ENCODE data around the gene RBMY1B.
"Not testable (repeated sequence)": the region's sequence is repeated elsewhere in the genome, so short reads cannot be mapped to it uniquely, and the experiment has no call there.

Gene RBMY1B

DNA sequence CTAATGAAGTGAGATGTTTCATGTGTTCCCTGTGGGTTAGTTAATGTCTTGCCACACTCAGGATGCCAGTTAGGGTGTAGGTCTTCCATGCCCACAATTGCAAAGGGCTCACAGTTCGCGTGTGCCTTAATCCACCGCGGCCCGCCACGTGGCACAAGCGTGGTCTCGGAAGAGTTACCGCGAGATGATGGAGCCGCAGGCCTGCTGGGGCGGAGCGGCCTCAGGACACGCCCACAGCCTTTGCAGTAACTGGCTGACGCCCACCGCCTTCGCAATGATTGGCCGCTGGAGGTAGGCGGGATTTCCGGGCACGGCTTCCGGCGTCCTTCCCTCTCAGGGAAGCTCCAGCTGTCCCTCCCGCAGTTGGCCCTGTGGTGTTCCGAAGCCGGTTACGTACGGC lies at the start of gene RBMY1B:
TSS of gene RBMY1B (plus strand) at position 301 of the 400 bp plus-strand sequence. CDS start 2,013 bp downstream, outside the sequence.
- H3K36me3 ChIP-seq (ENCODE audit: control insufficient read depth, insufficient read depth, low read length); H3K9me3 ChIP-seq (ENCODE audit: control insufficient read depth, low read length); H3K27me3 ChIP-seq (ENCODE audit: control insufficient read depth, insufficient read depth, low read length); H3K9ac ChIP-seq (ENCODE audit: low read length); H3K4me3 ChIP-seq (ENCODE audit: low read length); H3K4me1 ChIP-seq (ENCODE audit: control insufficient read depth, insufficient read depth, low read length): not testable (repeated sequence)

DNA sequence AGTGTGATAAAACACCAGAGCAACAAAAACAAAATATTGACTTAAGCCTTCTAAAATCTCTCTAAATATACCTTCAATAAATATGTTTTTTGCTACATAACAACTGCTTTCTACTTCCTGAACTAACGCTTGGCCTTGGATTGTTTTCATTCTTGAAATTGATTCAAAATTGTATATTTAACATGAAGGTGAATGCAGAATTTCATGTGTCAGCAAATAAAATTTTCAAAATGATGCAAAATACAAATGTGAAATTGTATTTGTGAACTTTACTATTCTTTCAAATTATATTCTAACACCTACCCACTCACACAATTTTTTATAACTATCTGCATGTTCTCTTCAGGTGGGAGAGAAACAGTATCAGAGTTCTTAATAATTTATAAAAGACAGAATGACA lies 48.2 kb upstream of the RBMY1B start:
- H3K9ac ChIP-seq (ENCODE audit: low read length); H3K4me1 ChIP-seq (ENCODE audit: control insufficient read depth, insufficient read depth, low read length); H3K9me3 ChIP-seq (ENCODE audit: control insufficient read depth, low read length); H3K27me3 ChIP-seq (ENCODE audit: control insufficient read depth, insufficient read depth, low read length); H3K4me3 ChIP-seq (ENCODE audit: low read length); H3K36me3 ChIP-seq (ENCODE audit: control insufficient read depth, insufficient read depth, low read length): not testable (repeated sequence)

DNA sequence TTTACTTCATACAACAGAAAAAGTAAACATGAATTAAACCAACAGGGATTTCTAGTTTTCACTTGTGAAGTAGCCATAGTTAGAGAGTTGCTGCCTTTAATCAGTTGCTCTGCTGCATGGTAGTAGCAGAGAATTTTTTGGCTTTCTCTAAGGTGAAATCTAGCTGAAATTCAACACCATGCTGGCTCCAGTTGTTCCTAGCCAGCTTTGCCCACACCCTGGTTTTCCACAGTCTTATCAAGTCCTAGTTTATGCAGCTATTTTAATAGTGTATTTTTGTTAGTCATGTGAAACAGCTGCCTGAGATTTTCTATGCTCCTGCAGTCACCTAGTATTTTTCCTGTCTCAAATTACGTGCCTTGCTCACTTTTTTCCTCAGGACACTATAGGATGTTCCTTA lies 28.2 kb upstream of the RBMY1B start:
- no peaks in the 10 kb centered on the region for H3K27me3 ChIP-seq (ENCODE audit: control insufficient read depth, insufficient read depth, low read length)

GRCh38 chrY:21534579-21534978 lies 23.4 kb downstream of the RBMY1B start, which contains the start of gene RBMY1A1:
Gene RBMY1A1 (plus strand): TSS chrY:21534879. CDS start chrY:21536892, 2,013 bp downstream.
- H3K9me3 ChIP-seq (ENCODE audit: control insufficient read depth, low read length); H3K9ac ChIP-seq (ENCODE audit: low read length); H3K36me3 ChIP-seq (ENCODE audit: control insufficient read depth, insufficient read depth, low read length); H3K4me1 ChIP-seq (ENCODE audit: control insufficient read depth, insufficient read depth, low read length); H3K27me3 ChIP-seq (ENCODE audit: control insufficient read depth, insufficient read depth, low read length); H3K4me3 ChIP-seq (ENCODE audit: low read length): not testable (repeated sequence)

More for the DNA sequence above, 28.2 kb upstream of the RBMY1B start:
- Histone ChIP-seq H3K9ac (ENCODE audit: low read length) (no peak overlapping the region), H3K36me3 (ENCODE audit: control insufficient read depth, insufficient read depth, low read length) (no peaks in the 10 kb centered on the region), H3K4me1 (ENCODE audit: control insufficient read depth, insufficient read depth, low read length) (no peaks in the 10 kb centered on the region), H3K9me3 (ENCODE audit: control insufficient read depth, low read length) (no peaks in the 10 kb centered on the region), H3K4me3 (ENCODE audit: low read length) (no peak overlapping the region)

DNA sequence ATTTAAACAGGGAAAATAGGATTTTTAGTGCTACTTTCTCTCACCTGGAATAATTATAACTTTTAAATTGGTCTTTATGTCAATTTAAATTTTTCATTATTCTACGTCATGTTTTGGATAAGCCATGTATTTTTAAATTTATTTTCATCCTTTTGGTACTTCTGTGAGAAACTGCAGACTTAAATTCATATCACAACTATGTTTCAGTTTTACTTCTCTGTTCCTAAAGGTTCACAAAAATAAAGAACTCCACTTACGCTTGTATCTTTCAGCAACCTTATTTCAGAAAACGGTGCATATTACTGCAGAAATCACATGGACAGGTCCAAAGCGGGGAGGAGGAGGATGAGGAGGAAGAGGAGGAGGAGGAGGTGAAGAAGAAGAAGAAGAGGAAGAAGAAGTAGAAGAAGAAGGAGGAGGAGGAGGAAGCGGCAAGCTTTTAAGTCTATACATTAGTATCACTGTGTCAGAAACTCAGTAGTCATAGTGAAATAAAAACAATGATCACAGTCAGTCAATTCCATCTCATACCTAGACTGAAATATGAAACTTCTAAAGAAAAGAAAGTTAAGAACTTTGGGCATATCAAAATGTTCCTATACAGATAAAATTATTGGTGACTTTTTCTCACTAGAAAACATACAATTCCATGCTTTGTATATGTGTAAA lies 48.3 kb downstream of the RBMY1B start:
- not testable (repeated sequence) for H3K36me3 ChIP-seq (ENCODE audit: control insufficient read depth, insufficient read depth, low read length); H3K4me1 ChIP-seq (ENCODE audit: control insufficient read depth, insufficient read depth, low read length); H3K27me3 ChIP-seq (ENCODE audit: control insufficient read depth, insufficient read depth, low read length); H3K9me3 ChIP-seq (ENCODE audit: control insufficient read depth, low read length); H3K4me3 ChIP-seq (ENCODE audit: low read length); H3K9ac ChIP-seq (ENCODE audit: low read length)
